CD4-positive, alpha-beta T cell treated with Interleukin-1 beta for 1 hour (primary cell): ENCODE measurements around the gene MAPK8.
"Not testable (repeated sequence)": the region's sequence is repeated elsewhere in the genome, so short reads cannot be mapped to it uniquely, and the experiment has no call there.

Experiments
- DNase-seq, 2 donors: peaks; one replicate each; pipeline ENCODE4 v3.0.0-alpha.2; 2020 to 2022

Gene MAPK8

DNA sequence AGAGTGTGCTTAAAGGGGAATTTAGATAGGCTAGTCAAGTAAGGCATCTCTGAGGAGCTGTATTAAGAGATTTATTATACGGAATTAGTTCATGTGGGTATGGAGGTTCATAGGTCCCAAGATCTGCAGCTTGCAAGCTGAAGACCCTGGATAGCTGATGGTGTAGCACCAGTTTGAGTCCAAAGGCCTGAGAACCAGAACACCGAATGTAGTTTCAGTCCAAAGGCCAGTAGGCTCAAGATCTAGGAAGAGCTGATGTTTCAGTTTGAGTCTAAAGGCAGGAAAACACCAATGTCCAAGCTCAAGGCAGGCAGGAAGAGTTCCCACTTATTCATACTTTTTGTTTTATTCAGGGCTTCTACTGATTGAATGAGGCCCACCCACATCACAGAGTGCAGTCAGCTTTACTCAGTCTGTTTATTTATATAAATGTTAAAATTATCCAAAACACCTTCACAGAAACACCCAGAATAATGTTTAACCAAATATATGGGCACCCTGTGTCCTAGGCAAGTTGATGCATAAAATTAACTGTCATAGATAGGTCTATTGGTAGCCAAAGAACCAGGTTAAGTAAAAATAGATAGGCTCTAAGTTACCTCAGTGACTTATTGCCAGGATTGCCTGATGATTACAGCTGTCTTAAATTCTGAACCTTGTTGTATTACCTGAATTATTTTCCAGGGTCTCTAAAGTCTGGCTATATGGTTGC lies 83.5 kb downstream of the MAPK8 start:
- no peak for DNase-seq

DNA sequence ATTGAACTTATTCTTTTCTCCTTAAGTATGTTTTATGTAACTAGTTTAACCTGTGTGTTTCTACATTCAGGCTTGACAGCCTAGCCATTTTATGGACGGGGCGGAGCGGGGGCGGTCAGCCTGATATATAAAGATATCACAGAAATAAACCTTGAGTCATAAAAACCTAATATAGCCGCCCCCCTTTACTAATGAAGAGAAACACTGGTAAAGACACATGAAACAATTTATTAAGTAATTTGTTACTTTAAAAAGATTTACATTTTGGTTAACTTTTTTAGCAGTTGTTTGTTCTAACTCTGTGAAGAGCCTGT lies 84.0 kb downstream of the MAPK8 start:
- no peak for DNase-seq

DNA sequence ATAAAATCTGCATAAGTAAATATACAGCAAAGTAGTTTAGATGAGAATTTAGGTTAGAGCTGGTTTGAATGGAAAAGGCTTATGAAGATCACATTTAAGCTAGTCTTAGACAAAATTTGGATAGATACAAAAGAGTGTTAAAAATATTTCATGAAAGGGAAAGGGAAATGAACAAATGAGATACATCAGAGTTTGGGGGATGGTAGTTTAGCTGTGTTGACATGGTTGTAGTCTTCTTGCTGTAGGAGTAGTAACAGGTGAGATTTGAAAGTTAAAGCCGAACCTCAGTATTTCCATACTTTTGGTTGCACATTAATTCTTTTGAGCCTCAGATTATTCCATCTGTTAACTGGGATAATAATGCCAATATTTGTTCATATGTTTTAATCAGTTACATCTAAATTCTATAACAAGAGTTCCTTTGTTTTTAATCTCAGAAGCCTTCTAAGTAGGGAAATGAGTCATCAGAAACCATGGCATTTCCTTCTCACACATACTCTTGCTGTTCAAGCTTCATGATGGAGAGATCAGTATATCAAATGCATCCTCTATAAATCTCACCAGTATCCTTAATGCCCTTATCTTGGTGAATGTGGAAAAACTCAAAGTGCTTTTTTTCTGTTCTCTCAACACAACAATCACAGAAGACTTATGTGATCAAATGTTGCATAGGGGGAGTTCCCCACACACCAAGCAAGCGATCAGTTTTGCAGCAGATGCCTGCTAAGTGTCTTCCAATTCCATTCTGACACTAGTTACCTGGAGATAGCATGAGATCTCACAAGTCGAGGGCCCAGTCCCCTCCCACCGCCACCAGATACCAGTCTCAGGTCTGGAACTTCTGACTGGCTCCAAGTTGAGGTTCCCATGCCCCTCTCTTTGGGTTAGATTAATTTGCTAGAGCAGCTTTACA lies 84.7 kb downstream of the MAPK8 start:
- DNase-seq, result no peak

DNA sequence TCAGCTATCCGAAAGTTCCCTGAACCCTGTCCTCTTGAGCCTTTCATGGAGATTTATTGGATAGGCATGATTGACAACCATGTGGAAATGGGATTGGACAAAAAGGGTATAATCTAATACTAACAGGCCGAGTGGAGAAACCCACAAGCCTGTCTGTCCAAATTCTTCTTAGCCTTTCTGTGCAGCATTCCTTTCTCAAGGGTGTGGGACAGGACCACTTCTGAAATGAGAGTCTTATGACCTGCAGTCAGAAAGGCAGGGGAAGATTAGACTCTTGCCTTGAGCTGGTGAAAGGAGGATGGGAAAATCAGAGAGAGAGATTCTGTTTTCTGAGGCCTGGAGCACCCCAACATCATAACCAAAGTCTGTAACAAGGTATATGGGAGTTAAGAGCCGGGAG lies 85.5 kb downstream of the MAPK8 start:
- no peak for DNase-seq

DNA sequence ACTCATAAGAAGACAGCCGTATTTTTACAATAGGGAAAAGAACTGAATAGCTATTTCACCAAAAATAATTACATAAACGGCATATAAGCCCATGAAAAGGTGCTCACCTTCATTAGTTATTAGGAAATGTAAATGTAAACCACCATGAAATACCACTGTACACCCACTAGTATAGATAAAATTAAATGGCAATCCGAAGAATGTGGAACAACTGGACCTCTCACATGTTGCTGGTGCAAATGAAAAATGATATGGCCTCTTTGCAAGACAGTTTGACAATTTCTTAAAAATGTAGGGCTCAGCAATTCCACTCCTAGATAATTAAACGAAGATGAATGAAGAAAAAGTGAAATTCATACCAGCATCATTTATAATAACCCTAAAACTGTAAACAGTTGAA lies 91.8 kb downstream of the MAPK8 start:
- no peak for DNase-seq

DNA sequence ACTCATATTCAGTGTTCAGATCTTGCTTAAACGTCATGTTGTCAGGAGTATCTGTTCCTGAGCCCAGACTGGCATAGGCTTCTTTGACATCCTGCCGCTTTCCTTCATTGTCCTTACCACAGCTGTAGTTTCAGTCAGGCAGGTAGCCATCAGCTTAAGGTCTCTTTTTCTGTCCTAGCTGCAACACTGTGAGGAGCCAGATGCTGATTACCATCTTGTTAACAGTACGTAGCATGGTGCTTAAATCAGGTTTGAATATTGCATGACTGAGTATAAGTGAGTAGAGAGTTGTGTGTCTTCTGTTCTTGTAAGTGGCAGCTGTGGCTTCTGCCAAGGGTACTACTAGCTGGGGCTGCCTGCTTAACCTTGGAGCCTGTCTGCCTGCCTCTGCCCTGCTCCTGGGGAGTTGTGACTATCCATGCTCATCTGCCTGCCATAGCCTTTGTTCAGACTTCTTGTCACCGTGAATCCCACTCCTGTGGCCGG lies 92.6 kb downstream of the MAPK8 start:
- no peak for DNase-seq

DNA sequence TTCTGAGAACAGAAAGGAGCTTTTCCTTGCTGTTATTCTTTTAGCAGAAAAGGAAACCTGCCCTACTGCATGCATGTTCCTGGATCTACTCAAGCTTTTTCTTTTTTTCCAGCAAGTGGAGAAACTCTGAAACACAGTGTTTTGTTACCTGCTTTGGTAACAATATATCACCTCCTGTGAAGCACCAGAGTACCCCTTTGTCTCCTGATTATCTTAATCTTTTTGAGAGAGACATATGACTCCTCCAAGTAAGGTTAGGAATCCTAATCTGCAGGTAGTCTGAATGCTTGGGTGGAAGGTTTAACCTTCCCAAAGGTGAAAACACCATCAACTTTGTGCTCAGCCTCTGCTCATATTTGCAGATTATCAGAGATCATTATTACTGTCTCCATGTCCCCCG lies 93.1 kb downstream of the MAPK8 start:
- DNase-seq, result no peak

DNA sequence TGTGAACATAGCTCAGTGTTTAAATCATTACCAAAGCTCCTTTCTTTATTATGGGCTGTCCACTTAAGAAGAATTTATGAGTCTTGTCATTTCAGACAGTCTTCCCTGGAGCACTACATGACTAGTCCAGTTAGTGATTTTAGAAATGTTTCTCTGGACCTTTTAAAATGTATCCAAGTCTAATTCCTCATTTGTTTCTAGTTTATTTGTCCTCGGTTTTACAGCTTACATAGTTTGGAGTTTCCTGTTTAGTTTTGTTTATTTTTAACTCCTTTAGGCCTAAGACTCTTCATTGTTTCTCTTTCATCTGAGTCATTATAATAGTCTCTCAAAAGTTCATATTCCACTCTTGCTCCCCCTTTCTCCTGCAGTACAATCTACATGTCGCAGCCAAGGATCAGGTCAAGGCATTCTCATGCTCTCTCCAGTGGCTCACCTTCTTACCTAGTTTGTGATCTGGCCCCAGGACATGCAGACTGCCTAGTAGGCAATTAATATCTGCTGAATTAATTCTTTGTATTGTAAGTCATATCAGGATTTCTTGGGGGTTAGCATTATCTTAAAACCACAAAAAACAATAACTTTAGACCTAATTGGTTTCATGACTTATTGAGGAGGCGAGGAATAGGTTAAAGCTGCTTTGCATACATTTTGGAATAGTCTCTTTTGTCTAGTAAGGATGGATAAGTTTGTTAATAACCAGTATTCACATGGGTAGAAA lies 93.8 kb downstream of the MAPK8 start:
- DNase-seq, result no peak

DNA sequence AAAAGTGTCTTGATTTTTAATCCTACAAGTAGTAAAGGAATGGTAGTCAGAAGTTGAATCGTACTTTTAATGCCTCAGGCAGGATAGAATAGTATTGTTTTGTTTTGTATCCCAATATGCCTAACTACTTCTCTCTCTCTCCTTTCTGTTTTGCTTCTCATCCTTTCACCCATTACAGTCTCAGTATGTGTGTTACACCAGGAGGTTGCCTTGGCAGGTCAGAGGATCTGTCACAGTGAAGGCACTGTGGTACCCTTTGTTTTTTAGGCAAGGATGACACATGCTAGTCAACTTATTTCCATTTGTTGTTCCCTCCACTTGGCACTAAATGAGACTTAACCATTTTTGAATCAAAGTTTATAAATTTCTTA lies 94.4 kb downstream of the MAPK8 start:
- no peak for DNase-seq

DNA sequence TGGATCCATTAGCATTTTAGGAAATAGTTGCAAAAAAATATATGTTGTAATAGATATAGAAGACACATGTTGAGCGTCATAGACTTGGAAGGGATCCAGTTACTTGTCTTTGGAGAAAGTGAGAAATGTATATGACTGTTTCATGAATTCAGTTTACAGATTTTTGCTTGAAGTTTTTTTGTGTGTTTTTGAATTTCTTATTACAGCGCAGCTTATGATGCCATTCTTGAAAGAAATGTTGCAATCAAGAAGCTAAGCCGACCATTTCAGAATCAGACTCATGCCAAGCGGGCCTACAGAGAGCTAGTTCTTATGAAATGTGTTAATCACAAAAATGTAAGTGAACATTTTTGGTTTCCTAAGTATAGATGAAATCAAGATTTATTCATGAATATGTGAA lies 98.2 kb downstream of the MAPK8 start:
- no peak for DNase-seq

DNA sequence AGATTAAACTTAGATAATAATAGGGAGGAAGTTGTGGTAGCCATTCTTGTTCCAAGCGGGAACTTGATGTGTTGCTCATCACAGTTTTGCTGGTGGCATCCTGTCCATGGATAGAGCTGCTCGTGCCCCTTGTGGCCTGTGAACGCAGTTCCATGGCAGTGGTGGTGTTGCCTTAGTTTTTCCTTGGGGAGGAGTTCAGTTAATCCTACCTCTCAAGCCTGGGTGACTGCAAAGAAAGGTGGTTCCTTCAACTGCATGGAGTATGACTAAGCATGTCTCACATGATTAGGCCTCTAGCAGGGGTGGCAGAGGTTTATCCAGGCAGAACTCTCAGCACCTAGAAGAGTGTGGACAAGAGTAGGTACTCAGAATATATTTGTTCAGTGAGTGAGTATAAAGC lies 99.7 kb downstream of the MAPK8 start:
- no peak for DNase-seq

DNA sequence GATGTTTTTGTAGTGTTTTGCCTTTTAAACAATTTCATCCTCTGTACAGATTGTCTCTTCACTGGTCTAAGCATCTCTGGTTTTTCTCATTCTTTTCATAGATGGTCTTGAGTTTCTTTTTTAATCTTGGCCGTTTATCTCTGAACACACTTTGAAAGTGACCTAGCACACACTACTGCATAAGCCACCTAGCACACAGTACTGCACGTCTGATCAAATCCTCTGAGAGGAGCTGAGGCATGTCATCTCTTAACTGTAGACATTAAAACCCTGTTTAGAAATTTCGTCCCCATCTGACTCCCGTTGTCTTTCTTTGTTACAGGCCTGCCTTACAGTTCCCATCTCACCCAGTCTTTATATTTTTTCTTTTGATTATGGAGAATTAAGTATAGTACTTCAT lies 100.2 kb downstream of the MAPK8 start:
- no peak for DNase-seq

DNA sequence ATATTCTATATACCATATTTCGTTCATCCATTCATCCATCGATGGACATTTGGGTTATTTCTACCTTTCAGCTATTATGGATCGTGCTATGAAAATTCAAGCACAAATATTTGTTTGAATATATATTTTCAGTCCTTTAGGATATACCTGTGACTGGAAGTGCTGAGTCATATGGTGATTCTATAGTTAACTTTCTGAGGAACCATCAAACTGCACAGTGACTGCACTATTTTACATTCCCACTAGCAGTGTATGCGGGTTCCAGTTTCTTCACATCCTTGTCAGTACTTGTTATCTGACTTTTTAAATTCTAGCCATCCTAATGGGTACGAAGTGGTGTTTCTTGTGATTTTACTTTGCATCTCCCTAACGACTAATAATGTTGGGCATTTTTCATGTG lies 104.0 kb downstream of the MAPK8 start:
- DNase-seq, result no peak

DNA sequence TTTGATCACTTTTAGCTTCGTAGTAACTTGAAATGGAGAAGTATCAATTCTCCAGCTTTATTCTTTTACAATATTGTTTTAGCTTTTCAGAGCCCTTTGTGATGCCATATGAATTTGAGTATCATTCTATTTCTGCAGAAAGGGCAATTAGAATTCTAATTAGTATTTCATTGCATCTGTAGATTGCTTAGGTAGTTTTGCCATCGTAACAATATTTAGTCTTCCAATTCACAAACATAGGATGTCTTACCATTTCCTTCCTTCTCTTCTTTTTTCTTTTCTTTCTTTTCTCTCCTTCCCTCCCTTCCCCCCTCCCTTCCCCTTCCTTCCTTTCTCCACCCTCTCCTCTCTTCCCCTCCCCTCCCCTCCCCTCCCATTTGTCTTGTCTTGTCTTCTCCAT lies 105.0 kb downstream of the MAPK8 start:
- no peak for DNase-seq

DNA sequence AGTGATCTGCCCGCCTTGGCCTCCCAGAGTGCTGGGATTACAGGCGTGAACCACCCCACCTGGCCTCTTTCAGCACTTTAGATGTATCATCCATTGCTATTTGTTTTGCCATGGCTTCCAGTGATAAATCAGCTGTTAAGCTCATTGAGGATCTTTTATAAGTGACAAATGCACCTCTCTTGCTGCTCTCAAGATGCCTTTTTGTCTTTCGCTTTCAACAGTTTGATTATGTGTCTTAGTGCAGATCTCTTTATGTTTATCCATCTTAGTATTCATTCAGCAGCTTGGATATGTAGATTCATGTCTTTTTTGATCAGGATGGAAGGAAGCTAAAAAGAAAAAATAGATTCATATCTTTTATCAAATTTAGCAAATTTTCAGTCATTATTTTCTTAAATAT lies 105.6 kb downstream of the MAPK8 start:
- no peak for DNase-seq

DNA sequence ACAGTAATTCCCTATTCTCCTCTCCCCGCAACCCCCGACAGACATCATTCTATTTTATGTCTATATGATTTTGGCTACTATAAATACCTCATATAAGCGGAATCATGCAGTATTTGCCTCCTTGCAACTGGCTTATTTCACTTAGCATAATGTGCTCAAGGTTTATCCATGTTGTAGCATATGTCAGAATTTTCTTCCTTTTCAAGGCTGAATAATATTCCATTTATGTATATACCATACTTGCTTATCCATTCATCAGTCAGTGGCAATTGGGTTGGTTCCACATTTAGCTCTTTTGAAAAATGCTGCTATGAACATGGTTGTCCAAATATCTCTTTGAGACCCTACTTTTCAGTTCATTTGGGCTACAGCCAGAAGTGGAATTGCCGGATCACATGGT lies 106.5 kb downstream of the MAPK8 start:
- no peak for DNase-seq

DNA sequence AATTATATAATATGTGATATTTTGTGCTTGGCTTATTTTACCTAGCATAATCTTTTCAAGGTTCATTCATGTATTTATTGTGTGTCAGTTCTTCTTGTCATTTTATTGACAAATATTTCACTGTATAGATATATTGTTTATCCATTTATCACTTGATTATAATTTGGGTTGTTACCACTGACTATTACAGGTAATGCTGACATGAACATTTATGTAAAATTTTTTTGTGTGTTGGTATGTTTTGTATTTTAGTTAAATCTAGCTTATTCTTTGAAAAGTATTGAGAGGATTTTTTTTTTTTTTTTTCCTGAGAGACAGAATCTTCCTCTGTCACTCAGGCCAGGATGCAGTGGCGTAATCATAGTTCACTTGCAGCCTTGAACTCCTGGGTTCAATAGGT lies 107.7 kb downstream of the MAPK8 start:
- no peak for DNase-seq

DNA sequence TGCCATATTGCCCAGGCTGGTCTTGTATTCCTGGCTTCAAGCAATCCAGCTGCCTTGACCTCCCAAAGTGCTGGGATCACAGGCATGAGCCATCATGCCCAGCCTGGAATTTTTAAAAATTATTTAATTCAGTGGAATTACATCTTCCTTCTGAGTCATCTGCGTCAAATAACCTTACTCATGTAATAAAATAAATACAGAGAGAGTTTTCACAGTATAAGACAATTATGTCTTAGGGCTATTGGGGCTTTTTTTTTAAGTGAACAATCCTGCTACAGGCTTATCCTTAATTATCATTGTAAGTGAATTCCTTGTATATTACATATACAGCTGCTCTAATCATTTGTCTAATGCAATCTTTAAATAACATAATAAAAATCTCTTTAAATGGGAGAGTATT lies 108.3 kb downstream of the MAPK8 start:
- DNase-seq, result no peak

DNA sequence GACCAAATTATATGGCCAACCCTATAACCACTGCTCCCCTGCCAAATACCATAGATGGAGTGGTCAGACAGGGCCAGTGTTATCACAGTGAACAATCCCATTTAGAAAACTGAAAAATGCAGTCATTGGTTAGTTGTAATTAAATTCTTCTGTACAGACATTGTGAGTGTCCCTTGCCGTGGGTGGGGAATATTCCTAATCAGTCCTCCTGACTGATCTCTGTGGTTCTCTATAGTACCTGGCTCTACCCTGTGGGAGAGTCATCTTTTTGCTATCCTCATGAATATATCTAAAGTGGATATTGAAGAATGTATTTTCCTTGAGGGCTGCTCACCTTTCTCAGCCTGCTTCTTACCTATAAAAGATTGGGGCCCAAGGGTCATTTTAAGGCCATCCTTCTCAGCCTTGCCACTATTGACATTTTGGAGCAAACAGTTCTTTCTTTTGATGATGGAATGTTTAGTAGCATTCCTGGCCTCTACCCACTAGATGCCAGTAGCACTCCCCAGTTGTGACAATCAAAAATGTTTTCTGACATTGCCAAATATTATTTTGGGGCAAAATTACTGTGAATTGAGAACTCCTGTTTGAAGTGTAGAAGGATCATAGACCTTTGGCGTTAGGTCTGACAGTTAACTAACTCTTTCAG lies 110.2 kb downstream of the MAPK8 start:
- no peak for DNase-seq

DNA sequence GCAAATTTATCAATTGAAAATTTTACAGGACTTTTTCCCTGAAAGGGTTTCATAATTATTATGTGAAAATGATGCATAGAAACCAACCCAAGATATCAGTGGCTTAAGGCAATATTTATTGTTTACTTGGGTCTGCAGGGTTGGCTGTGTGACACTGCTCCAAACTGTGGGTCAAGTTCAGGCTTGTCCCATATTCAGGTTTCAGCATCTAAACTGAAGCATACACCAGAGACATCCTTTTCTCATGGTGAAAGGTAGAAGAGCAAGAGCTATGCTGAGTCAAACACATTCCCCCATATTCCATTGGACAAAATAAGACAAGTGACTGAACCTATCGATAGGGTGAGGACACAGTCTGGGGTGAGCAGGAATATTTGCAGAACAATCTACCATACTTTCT lies 110.9 kb downstream of the MAPK8 start:
- no peak for DNase-seq

DNA sequence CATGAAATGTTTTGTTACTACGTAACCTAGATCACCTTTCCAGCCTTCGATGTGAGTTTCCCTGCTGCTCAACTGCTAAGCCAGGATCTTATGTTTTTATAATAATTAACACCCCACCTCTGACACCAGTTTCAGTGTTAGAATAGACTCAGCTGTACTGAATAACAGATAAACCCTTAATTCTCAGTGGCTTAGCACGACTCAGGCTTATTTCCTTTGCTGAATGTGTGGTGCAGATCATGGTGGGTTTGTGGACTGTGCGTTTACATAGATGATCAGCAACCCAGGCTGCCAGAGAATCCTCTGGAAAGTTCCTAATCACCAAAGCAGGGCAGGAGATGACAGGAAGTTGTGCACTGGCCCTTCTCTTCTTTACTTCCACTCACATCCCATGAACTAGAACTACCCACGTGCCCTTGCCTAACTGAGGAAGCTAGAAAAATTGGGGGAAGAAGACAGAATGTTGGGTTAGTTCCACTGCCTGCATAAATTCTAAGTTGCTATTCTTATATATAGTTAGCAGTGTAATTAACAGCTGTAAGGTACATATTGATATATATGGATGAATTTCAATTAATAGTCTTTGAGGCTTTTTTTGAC lies 111.8 kb downstream of the MAPK8 start:
- DNase-seq, result no peak

DNA sequence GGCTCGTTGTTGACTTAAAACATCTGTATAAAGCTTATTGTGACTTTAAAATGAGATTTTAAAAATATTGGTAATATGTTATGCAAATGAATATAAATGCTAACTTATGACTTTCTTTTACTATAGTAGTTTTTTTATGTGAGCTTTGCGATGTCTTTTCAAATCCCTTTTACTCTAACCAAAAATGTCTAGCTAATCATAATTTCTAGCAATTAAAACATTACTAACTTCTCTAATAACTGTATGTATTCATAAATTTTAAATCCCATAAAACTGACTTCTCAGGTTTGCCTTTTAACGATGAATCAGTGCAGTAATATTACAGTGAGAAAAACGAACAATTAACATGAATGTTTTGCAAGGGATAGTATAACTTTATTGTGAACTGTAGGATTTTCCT lies 113.2 kb downstream of the MAPK8 start:
- DNase-seq, result no peak

DNA sequence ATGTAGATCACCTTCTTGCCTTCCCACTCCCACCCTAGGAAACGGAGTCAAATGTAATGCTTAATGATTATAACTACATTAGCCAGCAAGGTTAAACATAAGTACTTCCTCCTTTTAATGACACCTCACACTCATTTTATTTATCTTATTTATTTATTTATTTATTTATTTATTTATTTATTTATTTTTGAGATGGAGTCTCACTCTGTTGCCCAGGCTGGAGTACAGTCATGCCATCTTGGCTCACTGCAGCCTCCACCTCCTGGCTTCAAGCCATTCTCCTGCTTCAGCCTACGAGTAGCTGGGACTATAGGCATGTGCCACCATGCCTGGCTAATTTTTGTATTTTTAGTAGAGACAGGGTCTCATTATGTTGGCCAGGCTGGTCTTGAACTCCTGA lies 115.4 kb downstream of the MAPK8 start:
- not testable (repeated sequence) for DNase-seq
